ENCODE data around the gene ADAMTS15.

ADAMTS15 gene

DNA sequence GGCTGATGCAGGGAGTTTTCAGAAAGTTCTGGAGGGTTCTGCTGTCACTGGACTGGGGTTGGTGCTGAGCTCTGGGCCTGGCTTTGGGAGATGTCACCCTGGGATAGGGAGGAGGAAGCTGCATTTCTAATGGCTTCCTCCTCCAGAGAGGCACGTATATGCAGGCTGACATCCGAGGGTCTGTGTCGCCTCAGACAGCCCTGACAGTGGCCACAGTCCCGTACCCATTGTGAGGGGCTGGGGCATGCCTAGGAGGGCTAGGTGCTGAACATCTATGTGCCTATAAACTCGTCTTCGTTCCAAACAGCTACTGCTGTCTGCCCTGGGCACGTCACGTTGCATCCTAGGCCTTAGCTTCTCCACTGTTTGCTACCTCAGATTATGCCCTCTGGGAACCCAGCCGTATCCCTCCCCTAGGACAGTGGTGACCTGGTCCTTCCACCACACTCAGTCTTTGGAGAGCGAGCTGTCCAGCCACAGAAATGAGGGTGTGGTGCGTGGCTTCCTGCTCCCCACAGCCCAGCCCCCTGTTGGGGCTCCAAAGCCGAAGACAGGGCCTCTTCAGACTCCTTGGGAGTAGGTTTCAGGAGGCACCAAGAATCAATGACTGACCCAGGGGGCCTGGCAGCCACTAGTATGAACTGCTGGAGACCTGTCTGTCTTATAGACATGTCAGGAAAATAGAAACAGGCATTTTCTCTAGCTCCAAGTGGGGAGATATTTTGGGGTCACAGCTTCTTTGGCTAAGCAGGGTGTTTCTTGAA lies 26.4 kb downstream of the ADAMTS15 start:
- no peak overlapping the region for H3K27ac ChIP-seq (ENCODE audit: extremely low read depth, low read depth, low read length)
- H3K4me3 ChIP-seq (ENCODE audit: low read depth, low read length) = no peak overlapping the region
- TF ChIP-seq ZBTB8A (tag by site-specific recombination; IDR thresholded peaks at IDR 0.05) (no peak), ZNF37A (tag by site-specific recombination; IDR thresholded peaks at IDR 0.05) (no peak), ZNF202 (tag by site-specific recombination; IDR thresholded peaks at IDR 0.05; ENCODE audit: borderline replicate concordance) (no peak), ZFP3 (tag by site-specific recombination; IDR thresholded peaks at IDR 0.05; ENCODE audit: low read depth) (no peak), BCL11B (tag by site-specific recombination; IDR thresholded peaks at IDR 0.05; ENCODE audit: low read depth) (no peak), ZNF132 (tag by site-specific recombination; IDR thresholded peaks at IDR 0.05; ENCODE audit: borderline replicate concordance) (no peak), ZNF2 (tag by site-specific recombination; IDR thresholded peaks at IDR 0.05) (no peak), GLIS2 (tag by site-specific recombination; IDR thresholded peaks at IDR 0.05) (no peak), ZNF830 (tag by site-specific recombination; IDR thresholded peaks at IDR 0.05; ENCODE audit: low read depth) (no peak), ZNF341 (tag by site-specific recombination; IDR thresholded peaks at IDR 0.05; ENCODE audit: low read depth) (no peak), ZNF433 (tag by site-specific recombination; IDR thresholded peaks at IDR 0.05; ENCODE audit: low read depth) (no peak), ZNF266 (tag by site-specific recombination; IDR thresholded peaks at IDR 0.05; ENCODE audit: low read depth) (no peak), ZNF48 (tag by site-specific recombination; IDR thresholded peaks at IDR 0.05) (no peak), ZNF623 (tag by site-specific recombination; IDR thresholded peaks at IDR 0.05) (no peak), ZNF785 (tag by site-specific recombination; IDR thresholded peaks at IDR 0.05) (no peak), OVOL3 (tag by site-specific recombination; IDR thresholded peaks at IDR 0.05) (no peak), HOXC10 (CRISPR knock-in tag; IDR thresholded peaks at IDR 0.05) (no peak)
- TF ChIP-seq, protein P1, sequence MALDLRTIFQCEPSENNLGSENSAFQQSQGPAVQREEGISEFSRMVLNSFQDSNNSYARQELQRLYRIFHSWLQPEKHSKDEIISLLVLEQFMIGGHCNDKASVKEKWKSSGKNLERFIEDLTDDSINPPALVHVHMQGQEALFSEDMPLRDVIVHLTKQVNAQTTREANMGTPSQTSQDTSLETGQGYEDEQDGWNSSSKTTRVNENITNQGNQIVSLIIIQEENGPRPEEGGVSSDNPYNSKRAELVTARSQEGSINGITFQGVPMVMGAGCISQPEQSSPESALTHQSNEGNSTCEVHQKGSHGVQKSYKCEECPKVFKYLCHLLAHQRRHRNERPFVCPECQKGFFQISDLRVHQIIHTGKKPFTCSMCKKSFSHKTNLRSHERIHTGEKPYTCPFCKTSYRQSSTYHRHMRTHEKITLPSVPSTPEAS (tag by site-specific recombination; IDR thresholded peaks at IDR 0.05) = no peak
- TF ChIP-seq, protein P2, sequence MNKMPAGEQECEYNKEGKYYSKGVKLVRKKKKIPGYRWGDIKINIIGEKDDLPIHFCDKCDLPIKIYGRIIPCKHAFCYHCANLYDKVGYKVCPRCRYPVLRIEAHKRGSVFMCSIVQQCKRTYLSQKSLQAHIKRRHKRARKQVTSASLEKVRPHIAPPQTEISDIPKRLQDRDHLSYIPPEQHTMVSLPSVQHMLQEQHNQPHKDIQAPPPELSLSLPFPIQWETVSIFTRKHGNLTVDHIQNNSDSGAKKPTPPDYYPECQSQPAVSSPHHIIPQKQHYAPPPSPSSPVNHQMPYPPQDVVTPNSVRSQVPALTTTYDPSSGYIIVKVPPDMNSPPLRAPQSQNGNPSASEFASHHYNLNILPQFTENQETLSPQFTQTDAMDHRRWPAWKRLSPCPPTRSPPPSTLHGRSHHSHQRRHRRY (tag by site-specific recombination; IDR thresholded peaks at IDR 0.05) = no peak
- no peaks in the 10 kb centered on the region for H3K9me3 ChIP-seq (ENCODE audit: control insufficient read depth, insufficient read depth, low read depth, low read length)
- no peaks in the 10 kb centered on the region for H3K4me1 ChIP-seq (ENCODE audit: control insufficient read depth, insufficient read depth, low read length)
- CTCF ChIA-PET = interaction anchor here (0.6 kb wide), 1 partner anchor 395 kb away, joined by 3 read pairs; no protein-coding TSS in a partner anchor
- H3K36me3 ChIP-seq (ENCODE audit: control insufficient read depth in 2 of 2, insufficient read depth in 1 of 2, low read length in 2 of 2) = peaks cover 0 to 12% of the 10 kb centered on the region in 2 experiments; a peak in 1 of 3 replicates
- POLR2A ChIA-PET = interaction anchor here (0.6 kb wide), 1 partner anchor 59 kb away, joined by 9 read pairs; no protein-coding TSS in a partner anchor

DNA sequence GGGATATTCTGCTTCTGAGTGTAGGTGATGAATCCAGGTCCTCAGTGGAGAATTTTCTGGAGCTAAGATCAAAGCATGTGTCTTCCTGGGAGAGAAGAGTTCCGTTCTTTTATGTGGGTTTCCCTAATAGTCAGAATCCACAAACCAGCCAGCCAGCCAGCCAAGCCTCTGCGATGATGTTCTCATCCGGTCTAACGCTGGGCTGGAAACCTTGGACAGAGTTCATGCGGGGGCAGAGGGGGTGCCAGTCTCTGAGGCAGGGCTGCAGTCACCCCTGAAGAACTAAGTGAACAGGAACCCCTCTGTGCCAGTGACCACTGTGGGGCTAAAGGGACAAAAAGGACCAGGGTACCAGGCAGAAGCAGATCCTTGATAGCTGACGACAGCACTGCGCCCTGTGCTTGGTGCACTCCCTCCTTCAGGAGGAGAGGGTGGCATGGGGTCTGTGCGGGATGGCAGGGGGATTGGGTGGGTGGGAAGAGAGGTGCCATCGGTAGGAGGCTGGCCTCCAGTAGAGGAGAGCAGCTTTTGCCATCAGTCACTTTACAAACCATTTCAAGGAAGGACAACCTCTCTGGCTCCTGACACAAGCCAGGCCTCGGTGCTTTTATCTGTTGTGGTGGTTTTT lies 27.1 kb downstream of the ADAMTS15 start:
- Histone ChIP-seq H3K4me1 (ENCODE audit: control insufficient read depth, insufficient read depth, low read length) (no peaks in the 10 kb centered on the region), H3K36me3 (ENCODE audit: control insufficient read depth in 2 of 2, insufficient read depth in 1 of 2, low read length in 2 of 2) (peaks cover 0 to 12% of the 10 kb centered on the region in 2 experiments; a peak in 1 of 3 replicates), H3K9me3 (ENCODE audit: control insufficient read depth, insufficient read depth, low read depth, low read length) (no peaks in the 10 kb centered on the region), H3K27ac (ENCODE audit: extremely low read depth, low read depth, low read length) (no peak overlapping the region), H3K4me3 (ENCODE audit: low read depth, low read length) (no peak overlapping the region)
- CTCF ChIA-PET = interaction anchor here (2.1 to 2.5 kb wide), 2 partner anchors 41 to 386 kb away, joined by 5 to 10 read pairs; no protein-coding TSS in a partner anchor
- POLR2A ChIA-PET = interaction anchor here (0.6 to 2.8 kb wide), 2 partner anchors 27 to 60 kb away, joined by 9 read pairs; partner anchors contain the start of gene ADAMTS15
- TF ChIP-seq ZNF529 (tag by site-specific recombination; IDR thresholded peaks at IDR 0.05; ENCODE audit: insufficient replicate concordance) = no peak
- TF ChIP-seq ZNF19 (tag by site-specific recombination; IDR thresholded peaks at IDR 0.05; ENCODE audit: low read depth) = no peak
- TF ChIP-seq ZNF837 (tag by site-specific recombination; IDR thresholded peaks at IDR 0.05) = no peak
- TF ChIP-seq OVOL3 (tag by site-specific recombination; IDR thresholded peaks at IDR 0.05) = no peak
- no peak for TF ChIP-seq HOXC10 (CRISPR knock-in tag; IDR thresholded peaks at IDR 0.05)
- TF ChIP-seq MZF1 (tag by site-specific recombination; IDR thresholded peaks at IDR 0.05; ENCODE audit: borderline replicate concordance) = no peak
- no peak for TF ChIP-seq ZNF561 (tag by site-specific recombination; IDR thresholded peaks at IDR 0.05; ENCODE audit: borderline replicate concordance)
- no peak for TF ChIP-seq SP3 (tag by site-specific recombination; IDR thresholded peaks at IDR 0.05)
- no peak for TF ChIP-seq ZNF10 (tag by site-specific recombination; IDR thresholded peaks at IDR 0.05)
- no peak for TF ChIP-seq ZNF433 (tag by site-specific recombination; IDR thresholded peaks at IDR 0.05; ENCODE audit: low read depth)
- no peak for TF ChIP-seq ZNF140 (tag by site-specific recombination; IDR thresholded peaks at IDR 0.05)
- no peak for TF ChIP-seq SP7 (tag by site-specific recombination; IDR thresholded peaks at IDR 0.05)
- no peak for TF ChIP-seq ZNF549 (tag by site-specific recombination; IDR thresholded peaks at IDR 0.05)
- TF ChIP-seq ZNF530 (tag by site-specific recombination; IDR thresholded peaks at IDR 0.05; ENCODE audit: low read depth) = no peak

Data from HEK293 (cell line).